Measurements from ENCODE around the gene SPDYE4.

DNA sequence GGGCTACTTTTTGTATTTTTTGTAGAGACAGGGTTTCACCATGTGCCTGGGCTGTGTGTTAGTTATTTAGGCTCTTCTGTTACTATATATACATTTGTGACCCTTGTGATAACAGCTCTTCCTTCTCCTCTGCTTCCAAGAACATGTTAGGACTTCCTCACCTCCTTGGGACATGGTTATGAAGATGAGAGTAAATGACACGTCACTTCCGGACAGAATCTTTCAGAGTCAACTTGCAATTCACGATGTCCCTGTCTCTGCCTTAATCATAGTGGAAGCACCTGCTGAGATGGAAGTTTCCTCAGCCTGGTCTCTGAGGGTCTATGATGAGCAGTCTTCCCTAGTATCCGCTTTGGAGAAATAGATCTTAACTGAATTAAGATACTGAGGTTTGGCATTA lies 56.6 kb downstream of the SPDYE4 start:
- TF ChIP-seq, protein P1, sequence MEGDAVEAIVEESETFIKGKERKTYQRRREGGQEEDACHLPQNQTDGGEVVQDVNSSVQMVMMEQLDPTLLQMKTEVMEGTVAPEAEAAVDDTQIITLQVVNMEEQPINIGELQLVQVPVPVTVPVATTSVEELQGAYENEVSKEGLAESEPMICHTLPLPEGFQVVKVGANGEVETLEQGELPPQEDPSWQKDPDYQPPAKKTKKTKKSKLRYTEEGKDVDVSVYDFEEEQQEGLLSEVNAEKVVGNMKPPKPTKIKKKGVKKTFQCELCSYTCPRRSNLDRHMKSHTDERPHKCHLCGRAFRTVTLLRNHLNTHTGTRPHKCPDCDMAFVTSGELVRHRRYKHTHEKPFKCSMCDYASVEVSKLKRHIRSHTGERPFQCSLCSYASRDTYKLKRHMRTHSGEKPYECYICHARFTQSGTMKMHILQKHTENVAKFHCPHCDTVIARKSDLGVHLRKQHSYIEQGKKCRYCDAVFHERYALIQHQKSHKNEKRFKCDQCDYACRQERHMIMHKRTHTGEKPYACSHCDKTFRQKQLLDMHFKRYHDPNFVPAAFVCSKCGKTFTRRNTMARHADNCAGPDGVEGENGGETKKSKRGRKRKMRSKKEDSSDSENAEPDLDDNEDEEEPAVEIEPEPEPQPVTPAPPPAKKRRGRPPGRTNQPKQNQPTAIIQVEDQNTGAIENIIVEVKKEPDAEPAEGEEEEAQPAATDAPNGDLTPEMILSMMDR (IDR thresholded peaks at IDR 0.05 in 4 of 5, conservative IDR thresholded peaks at IDR 0.05 in 1 of 5), result no peak
- no peak for TF ChIP-seq POLR2A (IDR thresholded peaks at IDR 0.05)
